HG03280 (cell line): ENCODE data around the gene LARGE1.

Source experiments
- ATAC-seq: cut with Tn5 transposase; IDR thresholded peaks from one replicate; pipeline ENCODE4 v1.9.1; 2021; ENCODE audit warnings: mild to moderate bottlenecking, moderate library complexity; ENCODE audit not compliant: unreplicated experiment

The LARGE1 gene

GRCh38 chr22:33886696-33887095 lies 33.6 kb downstream of the LARGE1 start:
- ATAC-seq = no peak

GRCh38 chr22:33884829-33885228 lies 35.4 kb downstream of the LARGE1 start:
- no peak for ATAC-seq

- no peak for ATAC-seq
These were observed 36.1 kb downstream of the LARGE1 start for GRCh38 chr22:33883961-33884808.

GRCh38 chr22:33883561-33883960 lies 36.7 kb downstream of the LARGE1 start:
- ATAC-seq = no peak

- no peak for ATAC-seq
These were observed 37.3 kb downstream of the LARGE1 start for GRCh38 chr22:33882991-33883390.

- no peak for ATAC-seq
These were observed 39.3 kb downstream of the LARGE1 start for GRCh38 chr22:33880986-33881385.

- ATAC-seq = no peak
These were observed 40.5 kb downstream of the LARGE1 start for GRCh38 chr22:33879796-33880195.

- ATAC-seq = no peak
These were observed 45.0 kb downstream of the LARGE1 start for GRCh38 chr22:33875316-33875715.

GRCh38 chr22:33874206-33874605 lies 46.1 kb downstream of the LARGE1 start:
- ATAC-seq = no peak

GRCh38 chr22:33873666-33874065 lies 46.6 kb downstream of the LARGE1 start:
- ATAC-seq = no peak

GRCh38 chr22:33873186-33873585 lies 47.1 kb downstream of the LARGE1 start:
- no peak for ATAC-seq

GRCh38 chr22:33871935-33872334 lies 48.3 kb downstream of the LARGE1 start:
- ATAC-seq = no peak

GRCh38 chr22:33869946-33870345 lies 50.3 kb downstream of the LARGE1 start:
- no peak for ATAC-seq

GRCh38 chr22:33867971-33868370 lies 52.3 kb downstream of the LARGE1 start:
- no peak for ATAC-seq

- no peak for ATAC-seq
These were observed 53.0 kb downstream of the LARGE1 start for GRCh38 chr22:33867118-33867866.

- ATAC-seq = no peak
These were observed 53.8 kb downstream of the LARGE1 start for GRCh38 chr22:33866511-33866910.

GRCh38 chr22:33865996-33866395 lies 54.3 kb downstream of the LARGE1 start:
- no peak for ATAC-seq

- no peak for ATAC-seq
These were observed 55.0 kb downstream of the LARGE1 start for GRCh38 chr22:33865248-33865647.

- ATAC-seq = no peak
These were observed 55.5 kb downstream of the LARGE1 start for GRCh38 chr22:33864723-33865130.

GRCh38 chr22:33861216-33861875 lies 58.9 kb downstream of the LARGE1 start:
- ATAC-seq = no peak

GRCh38 chr22:33860386-33860785 lies 59.9 kb downstream of the LARGE1 start:
- no peak for ATAC-seq

- no peak for ATAC-seq
These were observed 61.0 kb downstream of the LARGE1 start for GRCh38 chr22:33859311-33859710.
